ENCODE results near the gene TNFRSF1B.

The TNFRSF1B gene

GRCh38 chr1:12166834-12167492, at the start of gene TNFRSF1B:
Gene TNFRSF1B, plus strand, starts transcription at chr1:12166991. Its CDS starts 101 bp downstream, at chr1:12167092.
- DNase-seq: no peak

- DNase-seq: no peak
These were observed 45.4 kb upstream of the TNFRSF1B start for GRCh38 chr1:12121212-12122003.

- DNase-seq: no peak
These were observed 43.6 kb upstream of the TNFRSF1B start for GRCh38 chr1:12123172-12123571.

- DNase-seq: no peak
These were observed 41.9 kb upstream of the TNFRSF1B start for GRCh38 chr1:12124693-12125421.

GRCh38 chr1:12125422-12126355, 41.1 kb upstream of the TNFRSF1B start:
- no peak for DNase-seq

GRCh38 chr1:12126781-12127180, 40.0 kb upstream of the TNFRSF1B start:
- no peak for DNase-seq

GRCh38 chr1:12127206-12127810, 39.5 kb upstream of the TNFRSF1B start:
- DNase-seq: no peak

GRCh38 chr1:12128120-12128519, 38.7 kb upstream of the TNFRSF1B start:
- no peak for DNase-seq

- DNase-seq: no peak
These were observed 37.2 kb upstream of the TNFRSF1B start for GRCh38 chr1:12129624-12130023.

- no peak for DNase-seq
These were observed 36.2 kb upstream of the TNFRSF1B start for GRCh38 chr1:12130466-12131130.

GRCh38 chr1:12132078-12132477, 34.7 kb upstream of the TNFRSF1B start:
- DNase-seq: no peak

- DNase-seq: no peak
These were observed 32.1 kb upstream of the TNFRSF1B start for GRCh38 chr1:12134716-12135115.

- no peak for DNase-seq
These were observed 31.2 kb upstream of the TNFRSF1B start for GRCh38 chr1:12135612-12136011.

- DNase-seq: no peak
These were observed 29.7 kb upstream of the TNFRSF1B start for GRCh38 chr1:12136916-12137610.

GRCh38 chr1:12138196-12139168, 28.3 kb upstream of the TNFRSF1B start:
- no peak for DNase-seq

GRCh38 chr1:12140016-12140415, 26.8 kb upstream of the TNFRSF1B start:
- no peak for DNase-seq

GRCh38 chr1:12140515-12141162, 26.2 kb upstream of the TNFRSF1B start:
- DNase-seq: no peak

GRCh38 chr1:12141163-12141850, 25.5 kb upstream of the TNFRSF1B start:
- DNase-seq: no peak
